Activated CD8-positive, alpha-beta memory T cell treated with anti-CD3 and anti-CD28 coated beads for 36 hours (primary cell): Measurements from ENCODE around the gene SLC16A7. TPM values are rescaled to one million over a fixed set of nuclear protein-coding genes. Genes with fewer than 3 reads are reported as not detected.

ENCODE experiments used
- CTCF ChIA-PET: fragments of 350-600 bp; sonication (Branson Sonifier 250); formaldehyde crosslinking; loops from one replicate; lab custom pipeline; 2021; ENCODE audit warnings: antibody characterized with exemption; lab: Charles Lee
- POLR2A ChIA-PET: fragments of 350-600 bp; sonication (Branson Sonifier 250); formaldehyde crosslinking; loops from one replicate; lab custom pipeline; 2021; ENCODE audit warnings: antibody characterized with exemption; lab: Charles Lee
- total RNA-seq, 2 experiments: library from RNA; stranded (reverse); gene quantifications; one replicate each; pipeline ENCODE4 v1.2.3, GENCODE V29; 2021

The SLC16A7 gene
- total RNA-seq, 2 experiments from 2014 or later = 32.0 to 35.5 TPM

DNA sequence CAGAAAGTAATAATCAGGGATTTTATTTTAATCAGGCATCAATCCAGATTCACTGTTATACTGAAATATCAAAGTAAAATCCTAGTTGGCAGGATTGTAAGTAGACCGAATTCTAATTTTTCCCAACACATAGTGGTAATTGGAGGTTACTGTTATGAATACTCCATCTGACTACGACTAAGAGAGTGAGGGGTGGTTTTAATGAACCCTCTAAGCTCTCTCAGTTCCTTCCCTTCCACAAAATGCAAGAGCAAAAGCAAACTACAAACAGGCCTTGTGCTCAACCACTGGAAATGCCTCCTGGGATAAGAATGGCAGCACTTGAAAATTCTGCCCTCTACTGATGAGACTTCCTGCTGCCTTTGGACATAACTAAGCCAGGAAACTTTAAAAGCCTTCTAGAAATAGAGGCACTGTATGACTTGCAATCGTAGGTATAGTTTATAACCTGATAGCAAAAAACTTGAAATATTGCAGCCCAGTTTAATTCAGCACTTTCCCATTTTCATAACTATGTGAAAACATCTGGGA lies 184.8 kb downstream of the SLC16A7 start:
- POLR2A ChIA-PET = no interaction called here

DNA sequence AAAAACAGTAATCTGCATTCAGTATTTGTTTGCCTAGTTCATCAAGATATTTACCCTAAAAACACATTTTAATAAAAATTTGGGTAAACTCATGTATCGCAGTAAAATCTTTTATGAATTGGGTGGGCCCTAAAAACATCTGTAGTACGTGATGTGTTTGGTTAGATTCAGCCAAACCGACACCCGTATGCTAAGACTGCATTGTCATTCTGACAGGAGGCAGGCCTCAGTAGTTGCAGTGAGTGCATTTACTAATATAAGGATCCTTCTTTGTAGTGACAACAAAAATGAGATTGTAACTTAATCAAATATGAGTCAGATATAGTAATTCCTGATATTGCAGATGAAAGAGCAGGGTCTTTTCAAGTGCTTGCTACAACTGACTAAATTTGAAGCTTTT lies 191.8 kb downstream of the SLC16A7 start:
- CTCF ChIA-PET = no interaction called here

More for the DNA sequence above, 184.8 kb downstream of the SLC16A7 start:
- CTCF ChIA-PET = no interaction called here

DNA sequence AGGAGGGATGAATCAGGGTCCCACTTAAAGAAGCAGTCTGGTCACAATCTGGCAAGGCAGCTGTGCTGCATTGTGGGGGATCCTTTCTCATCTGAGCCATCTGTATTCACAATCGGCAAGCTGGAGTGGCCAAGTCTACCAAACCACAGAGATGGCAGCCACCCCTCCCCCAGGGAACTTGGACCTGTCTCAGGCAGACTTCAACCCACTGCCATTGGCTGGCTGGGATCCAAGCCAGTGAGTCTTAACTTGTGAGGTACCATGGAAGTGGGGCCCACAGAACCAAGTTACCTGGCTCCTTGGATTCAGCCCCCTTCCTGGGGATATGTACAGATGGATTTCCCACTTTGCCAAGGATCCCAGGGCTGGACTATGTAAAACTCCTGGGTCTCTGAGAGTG lies 196.8 kb downstream of the SLC16A7 start:
- CTCF ChIA-PET = no interaction called here
- POLR2A ChIA-PET = no interaction called here

More for the DNA sequence above, 191.8 kb downstream of the SLC16A7 start:
- POLR2A ChIA-PET = no interaction called here

DNA sequence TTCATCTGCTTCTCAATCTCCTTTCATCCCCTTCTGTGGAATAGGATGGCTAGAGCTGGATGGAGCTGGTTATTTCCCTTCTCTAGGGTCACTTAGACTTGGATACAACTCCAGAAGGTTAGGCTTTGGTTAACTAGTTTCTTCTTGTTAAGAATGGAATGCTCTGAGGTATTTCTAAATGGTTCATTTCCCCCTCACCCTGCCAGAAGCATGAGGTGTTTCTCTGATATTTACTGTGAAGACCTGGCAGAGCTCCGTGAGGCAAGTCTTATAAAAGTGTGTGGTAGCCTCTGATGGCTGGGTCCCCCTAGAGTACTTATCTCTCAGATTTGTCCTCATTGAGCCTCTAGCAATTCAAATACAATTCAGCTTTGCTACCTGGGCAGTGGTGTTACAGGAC lies 207.9 kb downstream of the SLC16A7 start:
- ChIA-PET CTCF (no interaction called here), POLR2A (no interaction called here)

DNA sequence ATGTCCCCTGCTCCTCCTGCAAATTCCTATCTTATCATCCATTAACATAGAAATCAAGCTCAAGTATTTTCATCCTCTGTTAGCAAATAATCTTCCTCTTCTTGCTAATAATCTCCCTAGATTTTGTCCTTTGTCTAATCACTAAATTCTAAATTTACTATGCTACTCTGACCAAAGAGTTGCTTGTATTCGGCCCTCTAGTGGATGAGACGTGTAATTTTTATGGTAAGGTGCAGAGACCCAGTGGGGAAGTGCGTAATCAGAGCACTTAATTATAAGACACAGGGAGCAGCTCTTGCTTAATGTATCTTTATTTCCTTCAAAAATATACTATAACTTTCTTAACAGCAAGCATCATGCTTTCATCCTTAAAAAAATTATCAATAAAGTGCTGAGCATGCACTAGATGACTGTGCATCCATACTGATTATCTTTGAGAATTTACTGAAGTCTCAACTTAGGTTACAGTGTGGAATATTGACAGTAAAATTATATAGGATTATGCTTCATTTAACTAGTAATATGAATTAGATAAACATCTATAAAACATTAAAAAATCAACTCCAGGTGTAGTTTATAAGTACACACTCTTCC lies 212.6 kb downstream of the SLC16A7 start:
- CTCF ChIA-PET = interaction anchor here (0.8 to 0.9 kb wide), 2 partner anchors 10 to 405 kb away, joined by 3 read pairs; no protein-coding TSS in a partner anchor

DNA sequence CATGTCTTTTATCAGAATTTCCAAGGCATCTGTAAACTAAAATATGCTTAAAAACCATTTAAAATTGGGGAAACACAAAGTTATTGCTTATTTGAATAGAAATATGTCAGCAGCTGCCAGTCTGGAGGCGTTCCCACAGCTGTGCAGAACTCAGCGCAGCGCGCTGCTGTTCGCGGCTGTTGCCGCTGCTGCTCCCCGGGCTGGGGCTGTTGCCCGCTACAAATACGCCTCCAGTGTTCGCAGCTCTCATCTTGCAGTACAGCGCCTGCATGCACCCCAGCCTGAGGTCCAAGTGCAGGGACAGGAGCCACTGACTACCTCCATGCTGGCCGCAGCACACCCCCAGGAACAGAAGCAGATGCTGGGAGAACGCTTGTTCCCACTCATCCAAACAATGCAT lies 216.2 kb downstream of the SLC16A7 start:
- CTCF ChIA-PET = no interaction called here
- POLR2A ChIA-PET = no interaction called here

More for the DNA sequence above, 212.6 kb downstream of the SLC16A7 start:
- POLR2A ChIA-PET = no interaction called here

DNA sequence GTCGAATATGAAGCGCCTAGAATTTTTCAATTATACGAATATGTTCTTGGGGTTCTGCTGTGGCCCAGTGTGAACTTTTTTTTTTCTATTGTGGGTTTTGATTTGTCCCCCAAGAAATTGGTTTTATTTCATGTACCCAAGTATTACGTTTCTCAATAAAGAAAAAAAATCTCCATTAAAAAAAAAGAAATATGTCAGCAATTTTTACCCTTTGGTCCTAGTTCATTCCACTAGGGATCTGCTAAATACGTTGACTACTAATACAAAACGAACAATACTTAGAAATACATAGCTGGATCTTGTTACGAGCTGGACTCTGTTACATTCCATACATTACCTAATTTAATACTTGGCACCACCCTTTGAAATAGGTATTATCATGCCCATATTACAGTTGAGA lies 216.9 kb downstream of the SLC16A7 start:
- ChIA-PET CTCF (no interaction called here), POLR2A (no interaction called here)

DNA sequence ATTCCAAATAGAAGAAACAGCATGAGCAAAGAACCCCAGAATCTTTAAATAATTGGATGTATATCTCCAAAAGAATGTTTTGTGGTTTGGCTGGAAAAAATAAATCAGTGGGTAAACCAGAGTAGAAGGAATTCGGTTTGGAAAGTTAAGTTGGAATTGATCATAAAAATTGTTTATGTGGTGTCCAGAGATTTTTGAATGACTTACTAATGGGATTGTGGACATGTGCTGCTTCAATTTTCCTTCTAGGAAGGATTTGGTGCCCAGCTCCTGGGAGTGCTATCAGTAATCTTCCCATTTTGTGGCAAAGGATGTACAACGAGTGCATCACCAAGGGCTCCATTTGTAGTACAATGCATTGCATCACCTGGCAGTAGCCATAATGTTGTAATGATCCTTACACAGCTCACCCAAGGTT lies 224.8 kb downstream of the SLC16A7 start:
- POLR2A ChIA-PET = no interaction called here
- CTCF ChIA-PET = no interaction called here

DNA sequence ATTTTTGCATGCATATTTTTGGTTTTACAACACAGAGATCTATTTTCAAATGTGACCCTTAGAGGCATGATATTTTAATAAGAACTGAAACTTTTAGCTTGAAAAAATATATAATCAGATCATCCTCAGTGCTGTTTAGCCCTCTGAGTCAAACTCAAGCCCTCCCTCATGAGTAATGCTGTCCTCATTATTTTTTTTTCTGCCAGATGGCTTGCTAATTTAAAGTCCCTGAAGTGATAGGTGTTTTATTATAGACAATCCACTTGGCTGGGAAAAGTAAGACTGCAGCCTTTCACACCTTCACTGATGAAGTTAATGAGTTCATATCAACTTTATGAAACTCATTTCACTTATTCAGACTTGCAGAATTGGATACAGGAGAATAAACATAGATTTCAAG lies 227.7 kb downstream of the SLC16A7 start:
- POLR2A ChIA-PET = no interaction called here
- CTCF ChIA-PET = no interaction called here

DNA sequence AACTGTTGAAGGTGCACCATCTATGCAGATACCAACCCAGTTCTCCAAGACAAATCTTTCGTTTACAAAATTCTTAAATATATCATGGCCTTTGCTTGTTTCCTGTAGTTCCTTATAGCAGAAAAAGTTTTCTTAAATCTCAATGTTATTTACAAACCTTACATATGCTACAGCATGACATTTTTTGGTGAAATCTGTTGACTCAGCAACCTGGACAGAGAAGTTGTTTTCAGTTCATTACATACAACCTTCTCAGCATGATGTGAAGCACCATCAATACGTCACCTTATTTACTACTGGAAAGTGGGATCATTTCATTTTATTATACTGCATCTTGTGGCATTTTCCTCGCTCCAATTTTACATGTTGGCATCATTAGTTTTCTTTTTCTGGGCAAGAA lies 231.9 kb downstream of the SLC16A7 start:
- ChIA-PET POLR2A (no interaction called here), CTCF (no interaction called here)

DNA sequence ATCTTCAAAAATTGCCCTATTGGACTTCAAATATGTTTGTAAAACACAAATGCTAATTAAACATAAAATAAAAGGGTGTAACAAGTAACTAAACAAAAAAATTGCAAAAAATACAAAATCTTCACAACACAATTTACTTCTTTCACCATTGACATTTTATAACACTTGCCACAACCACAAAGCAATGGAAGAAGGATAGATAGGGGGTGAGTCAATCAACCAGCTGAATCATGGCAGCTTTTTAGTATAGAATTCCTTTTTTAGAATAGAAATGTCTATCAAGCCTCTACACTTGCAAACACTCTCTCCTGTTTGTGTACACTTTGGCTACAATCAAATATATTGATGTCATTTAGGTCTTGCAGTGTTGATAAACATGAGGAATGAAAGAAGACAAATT lies 232.7 kb downstream of the SLC16A7 start:
- CTCF ChIA-PET = no interaction called here
- POLR2A ChIA-PET = no interaction called here

DNA sequence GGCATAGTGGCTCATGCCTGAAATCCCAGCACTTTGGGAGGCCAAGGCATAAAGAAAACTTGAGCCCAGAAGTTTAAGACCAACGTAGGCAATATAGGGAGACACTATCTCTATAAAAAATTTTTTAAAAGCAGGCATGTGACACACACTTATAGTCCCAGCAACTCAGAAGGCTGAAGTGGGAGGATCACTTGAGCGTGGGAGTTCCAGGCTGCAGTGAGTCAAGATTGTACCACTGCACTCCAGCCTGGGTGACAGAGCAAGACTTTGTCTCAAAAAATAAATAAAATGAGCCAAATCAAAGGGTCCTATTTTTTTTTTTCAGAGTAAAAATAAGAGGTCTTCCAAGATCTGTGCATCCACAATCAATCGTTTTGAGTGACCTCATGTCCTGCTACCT lies 237.6 kb downstream of the SLC16A7 start:
- ChIA-PET POLR2A (no interaction called here), CTCF (no interaction called here)

DNA sequence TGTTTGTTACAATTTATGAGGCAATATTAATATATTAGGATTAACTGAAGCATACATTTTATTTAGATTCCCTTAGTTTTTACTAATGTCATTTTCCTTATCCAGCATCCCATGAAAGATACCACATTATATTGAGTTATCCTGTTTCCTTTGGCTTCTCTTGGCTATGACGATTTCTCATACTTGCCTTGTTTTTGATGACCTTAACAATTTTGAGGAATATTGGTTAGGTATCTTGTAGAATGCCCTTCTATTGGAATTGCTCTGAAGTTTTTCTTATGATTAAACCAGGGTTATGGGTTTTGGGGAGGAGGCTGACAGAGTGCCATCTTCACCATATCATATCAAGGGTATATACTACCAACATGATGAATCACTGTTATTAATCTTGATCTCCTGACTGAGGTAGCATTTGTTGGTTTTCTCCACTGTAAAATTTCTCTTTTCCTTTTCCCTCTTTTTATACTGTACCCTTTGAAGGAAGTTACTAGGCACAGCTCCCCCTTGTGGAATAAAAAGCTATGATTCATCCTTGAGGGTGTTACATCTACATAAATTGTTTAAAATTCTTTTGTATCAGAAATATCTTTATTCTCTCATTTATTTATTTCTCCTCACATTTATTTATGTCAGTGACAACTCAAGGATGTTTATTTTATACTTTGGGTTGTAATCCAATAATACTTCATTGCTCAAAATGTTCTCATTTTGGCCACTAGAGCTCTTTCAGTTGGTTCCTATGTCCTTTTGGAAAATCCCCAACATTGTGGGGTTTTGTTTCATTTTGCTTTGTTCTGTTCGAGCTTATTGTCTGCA lies 239.0 kb downstream of the SLC16A7 start:
- ChIA-PET POLR2A (no interaction called here), CTCF (interaction anchor here (1.6 kb wide), 1 partner anchor 390 kb away, joined by 4 read pairs; no protein-coding TSS in a partner anchor)
